GM04503 (cell line): Measurements from ENCODE around the gene RTP2.

Experiments used
- DNase-seq: peaks from one replicate; pipeline ENCODE4 v3.0.0-alpha.2; 2012; ENCODE audit warnings: low read depth

Gene RTP2

DNA sequence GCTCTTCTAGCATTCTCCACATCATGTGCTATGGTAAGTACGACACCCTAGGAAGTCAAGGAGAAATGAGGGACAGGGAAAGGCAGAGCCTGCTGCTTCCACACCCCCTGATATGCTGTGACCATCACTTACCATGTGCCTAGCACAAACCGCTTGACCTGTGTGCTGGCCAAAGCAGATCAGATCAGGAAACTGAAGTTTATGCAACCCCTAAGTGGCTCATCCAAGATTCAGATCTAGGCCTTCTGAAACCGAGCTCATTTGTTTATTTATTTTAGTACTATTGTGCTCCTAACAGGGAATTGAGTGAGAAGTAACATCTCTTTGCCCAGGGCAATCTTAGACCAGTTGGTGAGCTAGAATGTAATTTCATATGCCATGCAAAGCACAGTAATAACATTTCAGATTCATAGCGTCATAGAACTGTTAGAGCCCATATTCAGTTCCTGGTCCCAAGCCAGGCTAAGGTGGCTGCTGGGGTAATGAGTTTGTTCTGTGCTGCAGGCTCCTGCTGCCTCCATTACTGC, at the start of gene RTP2:
TSS of gene RTP2 (minus strand) at position 51 of the 527 bp plus-strand sequence. CDS start 429 bp downstream, outside the sequence.
- DNase-seq: no peak

- DNase-seq: no peak
Measured at GRCh38 chr3:187750513-187751123, 48.3 kb upstream of the RTP2 start.

DNA sequence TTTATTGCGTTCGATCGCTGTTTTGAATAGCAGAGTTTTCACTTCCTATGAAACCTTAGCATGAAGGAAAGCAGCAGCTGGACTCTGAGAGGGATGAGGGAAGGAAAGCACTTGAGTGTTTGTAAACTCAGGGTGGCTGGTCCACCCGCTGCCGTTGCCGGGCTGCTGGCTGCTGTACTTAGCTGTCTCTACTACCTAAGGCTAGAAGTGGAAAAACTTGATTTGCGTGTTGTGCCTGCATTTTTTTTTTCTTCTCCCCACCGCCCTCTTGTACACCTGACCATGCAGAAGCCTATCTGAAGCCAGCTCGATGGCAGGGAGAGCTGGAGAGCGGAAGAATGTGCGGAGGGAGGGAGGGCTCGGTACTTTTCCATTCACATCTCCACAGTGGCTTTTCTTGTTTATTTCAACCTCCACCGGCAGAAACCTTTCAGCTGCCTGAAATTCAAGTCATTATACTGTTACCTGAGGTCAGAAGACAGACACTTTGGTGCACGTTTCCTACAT, 47.7 kb upstream of the RTP2 start:
- DNase-seq: no peak

DNA sequence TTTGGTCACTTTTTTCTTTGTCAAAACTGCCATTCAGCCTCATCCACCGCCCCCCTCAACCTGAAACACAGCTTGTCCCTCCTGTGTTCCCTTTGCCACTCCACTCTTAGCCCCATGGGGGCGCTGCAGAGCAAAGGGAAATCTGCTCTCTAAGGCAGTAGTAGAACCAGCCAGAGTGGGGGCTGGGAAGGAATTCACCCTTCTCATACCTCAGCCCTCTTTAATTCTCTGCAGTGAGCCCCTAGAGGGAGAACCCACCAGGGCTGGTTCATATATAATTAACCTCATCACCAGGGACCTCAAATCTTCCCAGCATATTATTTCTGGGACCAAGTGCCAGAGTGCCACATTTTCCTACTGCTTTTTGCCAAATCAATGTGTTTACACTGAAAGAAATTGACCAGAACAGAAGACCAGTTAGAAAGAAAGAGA, 45.7 kb upstream of the RTP2 start:
- DNase-seq: no peak

GRCh38 chr3:187747506-187747905, 45.1 kb upstream of the RTP2 start:
- DNase-seq: no peak

DNA sequence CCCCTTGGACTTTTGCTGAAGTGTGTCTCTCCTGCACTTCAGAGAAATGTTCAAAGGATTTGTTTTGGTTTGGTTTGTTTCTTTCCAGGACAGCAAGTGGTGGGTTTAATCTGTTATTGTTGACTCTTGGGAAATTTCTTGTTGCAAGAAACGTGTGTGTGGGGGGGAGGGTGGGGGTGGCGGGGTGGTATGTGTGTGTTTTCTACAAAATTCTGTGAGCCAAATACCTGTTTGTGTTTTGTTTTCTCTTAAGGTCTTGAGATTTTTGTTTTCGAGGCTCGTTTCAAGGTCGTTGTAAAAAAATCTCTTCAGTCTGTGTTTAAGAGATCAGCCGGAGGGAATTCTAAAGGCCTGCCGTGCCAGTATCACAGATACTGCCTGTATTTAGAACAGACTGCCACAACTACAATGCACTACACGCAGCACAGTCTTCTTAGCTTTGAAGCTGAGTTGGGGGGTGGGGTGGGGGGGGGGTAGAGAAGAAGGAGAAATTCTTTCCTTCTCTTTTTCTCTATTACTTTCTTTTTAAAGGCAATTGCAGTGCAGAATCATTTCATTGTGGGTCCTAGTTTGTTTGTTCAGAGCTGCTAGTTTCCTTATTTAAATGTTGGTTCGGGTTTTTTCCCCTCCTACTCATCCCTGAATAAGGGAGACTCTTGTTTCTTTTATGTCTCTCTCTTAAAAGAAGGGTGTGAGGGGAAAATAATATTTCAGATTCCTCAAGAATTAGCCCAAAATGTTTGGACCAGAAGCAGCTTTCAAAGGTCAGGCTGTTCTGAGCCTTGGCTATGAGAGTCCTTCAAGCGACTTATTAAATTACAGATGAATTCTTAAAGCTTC, 44.3 kb upstream of the RTP2 start:
- no peak for DNase-seq

DNA sequence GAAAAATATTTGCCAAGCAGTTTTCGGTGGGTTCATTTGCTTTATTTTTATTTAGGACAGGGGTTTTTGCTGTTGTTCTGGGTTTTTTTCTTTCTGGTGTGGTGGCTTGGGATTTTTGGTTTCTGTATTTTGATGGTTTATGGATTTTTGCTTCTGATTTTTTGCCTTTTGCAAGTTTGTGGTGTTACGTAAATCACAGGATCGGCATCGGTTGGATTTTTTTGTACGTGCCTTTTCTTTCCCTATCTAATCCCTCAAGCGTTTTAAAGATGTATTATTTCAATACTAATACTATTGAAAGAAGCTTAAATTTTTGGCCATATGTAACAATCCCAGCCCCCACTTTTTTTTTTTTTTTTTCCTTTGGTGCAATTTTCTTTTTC, 43.7 kb upstream of the RTP2 start:
- DNase-seq: no peak

- peak; percentile 92 for DNase-seq
Measured at GRCh38 chr3:187745201-187746058, 43.1 kb upstream of the RTP2 start, which contains the start of gene BCL6. TSS of gene BCL6 (minus strand) at chr3:187745468. CDS start at chr3:187733693, 11,775 bp downstream.

GRCh38 chr3:187744169-187745151, 42.1 kb upstream of the RTP2 start:
- no peak for DNase-seq

DNA sequence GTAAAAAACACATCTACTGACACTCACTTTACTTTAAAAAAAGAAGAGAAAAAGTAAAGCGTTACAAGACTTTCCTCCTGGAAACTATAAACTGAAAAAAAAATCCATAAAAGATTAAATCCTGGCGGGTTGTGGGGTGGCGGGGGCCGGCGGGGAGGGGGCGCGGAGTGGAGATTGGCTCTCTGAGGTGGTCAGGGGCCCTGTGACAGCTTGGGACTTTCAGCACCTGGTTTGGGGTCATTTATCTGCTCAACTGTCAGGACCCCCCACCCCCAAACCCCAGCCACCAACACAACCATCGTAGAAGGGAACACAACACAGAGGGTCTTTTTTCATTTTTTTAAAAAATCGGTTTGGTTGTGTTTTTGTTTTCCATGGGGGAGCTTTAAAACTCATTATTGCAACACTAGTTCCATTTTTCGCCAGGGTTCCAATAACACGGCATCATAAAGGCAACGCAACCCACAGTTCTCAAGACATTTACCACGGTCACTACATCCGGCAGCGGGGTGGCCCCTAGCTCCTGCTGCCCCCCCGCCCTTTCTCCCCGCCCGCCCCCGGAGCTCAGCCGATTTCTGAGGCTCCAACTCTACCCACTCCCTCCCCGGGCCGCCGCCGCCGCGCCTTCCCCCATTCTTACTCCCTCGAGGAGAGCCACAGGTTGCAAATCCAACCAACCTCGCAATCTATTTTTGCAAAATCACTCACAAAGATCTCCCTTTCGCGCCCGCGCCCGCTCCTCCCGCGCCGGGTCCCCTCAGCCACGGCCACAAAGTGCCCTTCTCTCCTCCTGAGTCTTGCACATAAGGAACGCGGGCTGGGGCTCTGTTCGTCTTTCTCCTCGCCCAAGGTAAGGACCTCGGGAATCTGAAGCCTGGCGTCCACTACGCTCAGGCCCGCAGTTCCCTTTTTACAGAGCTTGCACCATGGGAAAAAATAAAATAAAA, 41.1 kb upstream of the RTP2 start:
- DNase-seq: no peak

GRCh38 chr3:187742351-187743171, 40.2 kb upstream of the RTP2 start:
- DNase-seq: no peak

- no peak for DNase-seq
Measured at GRCh38 chr3:187741403-187742350, 39.3 kb upstream of the RTP2 start.

- peak; percentile 79 for DNase-seq
Measured at GRCh38 chr3:187740421-187741399, 38.4 kb upstream of the RTP2 start.

GRCh38 chr3:187739561-187740332, 37.4 kb upstream of the RTP2 start:
- peak; percentile 69 for DNase-seq

DNA sequence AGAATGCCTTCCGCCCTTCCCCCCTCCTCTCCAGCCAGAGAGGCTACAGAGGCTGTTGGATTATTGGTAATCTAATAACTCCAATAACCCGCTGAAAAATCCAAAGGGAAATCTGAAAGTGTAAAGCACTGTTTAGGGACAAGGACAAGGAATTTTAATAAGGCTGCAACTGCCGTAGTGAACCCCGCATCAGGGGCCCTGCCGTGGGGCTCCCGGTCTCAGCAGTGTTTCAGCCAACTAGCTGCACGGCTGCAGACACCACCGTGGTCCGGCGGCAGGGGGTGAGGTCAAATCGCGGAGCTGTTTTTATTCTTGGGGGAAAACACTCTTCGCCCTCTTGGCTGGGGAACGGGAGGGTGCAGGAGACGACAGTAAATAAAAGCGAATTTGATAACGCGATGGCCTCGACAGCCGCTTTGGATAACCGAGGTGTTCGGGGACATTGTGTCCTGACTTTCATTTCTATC, 36.8 kb upstream of the RTP2 start:
- no peak for DNase-seq
